Activated CD4-positive, alpha-beta T cell treated with anti-CD3 and anti-CD28 coated beads, Interleukin-2, amount 50 U/mL, for 4 hours (primary cell): Measurements from ENCODE around the gene IP6K2.

Source experiments
- DNase-seq, 2 experiments: peaks; one replicate each; pipeline ENCODE4 v3.0.0-alpha.2; 2020

Gene IP6K2

GRCh38 chr3:48688032-48688736 is 28.8 kb downstream of the IP6K2 start:
- no peak for DNase-seq

DNA sequence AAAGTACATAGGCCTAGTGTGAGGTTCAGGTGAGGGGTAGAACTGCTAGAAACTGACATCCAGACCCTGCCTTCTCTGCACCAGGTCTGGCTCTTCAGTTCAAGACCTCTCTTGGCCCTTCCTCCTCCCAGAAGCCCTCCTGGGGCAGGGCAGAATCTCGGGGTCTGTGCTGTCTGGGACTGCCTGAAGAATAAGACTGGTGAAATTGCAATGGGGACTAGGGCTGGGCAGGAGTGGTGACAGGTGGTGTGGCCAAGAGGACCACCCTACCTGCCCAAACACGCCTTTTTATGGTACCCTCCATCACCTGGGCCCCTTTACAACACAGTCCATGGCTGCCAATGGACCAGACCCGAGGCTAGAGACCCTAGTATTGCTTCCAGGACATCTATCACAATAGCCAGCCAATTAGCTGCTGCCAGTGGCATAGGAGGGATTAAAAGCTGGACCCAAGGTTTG is 29.8 kb downstream of the IP6K2 start:
- no peak for DNase-seq

DNA sequence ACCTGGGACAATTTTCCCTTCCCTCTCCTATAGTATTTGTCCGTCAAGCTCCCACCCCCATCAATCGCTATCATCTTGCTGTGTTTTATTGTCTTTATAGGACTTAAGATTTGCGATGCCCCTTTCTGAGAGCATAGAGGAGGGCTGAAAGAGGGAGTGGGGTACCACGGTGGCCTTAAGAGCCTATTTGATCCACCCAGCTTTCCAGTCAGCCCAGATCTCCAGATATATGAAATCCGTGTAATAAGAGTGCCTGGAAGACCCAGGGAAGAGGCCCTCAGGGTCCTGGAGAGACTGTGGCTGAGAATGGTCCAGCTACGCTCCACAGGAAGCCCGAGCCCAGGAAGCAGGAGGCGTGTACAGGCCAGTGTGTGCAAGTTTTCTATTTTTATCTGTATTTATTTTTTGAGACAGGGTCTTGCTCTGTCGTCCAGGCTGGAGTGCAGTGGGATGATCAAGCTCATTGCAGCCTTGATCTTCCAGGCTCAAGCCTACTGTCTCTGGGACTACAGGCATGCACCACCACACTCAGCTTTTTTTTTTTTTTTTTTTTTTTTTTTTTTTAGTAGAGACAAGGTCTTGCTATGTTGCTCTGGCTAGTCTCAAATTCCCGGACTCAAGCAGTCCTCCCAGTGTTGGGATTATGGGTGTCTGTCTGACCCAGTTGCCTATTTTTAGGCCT is 30.3 kb downstream of the IP6K2 start:
- no peak for DNase-seq

DNA sequence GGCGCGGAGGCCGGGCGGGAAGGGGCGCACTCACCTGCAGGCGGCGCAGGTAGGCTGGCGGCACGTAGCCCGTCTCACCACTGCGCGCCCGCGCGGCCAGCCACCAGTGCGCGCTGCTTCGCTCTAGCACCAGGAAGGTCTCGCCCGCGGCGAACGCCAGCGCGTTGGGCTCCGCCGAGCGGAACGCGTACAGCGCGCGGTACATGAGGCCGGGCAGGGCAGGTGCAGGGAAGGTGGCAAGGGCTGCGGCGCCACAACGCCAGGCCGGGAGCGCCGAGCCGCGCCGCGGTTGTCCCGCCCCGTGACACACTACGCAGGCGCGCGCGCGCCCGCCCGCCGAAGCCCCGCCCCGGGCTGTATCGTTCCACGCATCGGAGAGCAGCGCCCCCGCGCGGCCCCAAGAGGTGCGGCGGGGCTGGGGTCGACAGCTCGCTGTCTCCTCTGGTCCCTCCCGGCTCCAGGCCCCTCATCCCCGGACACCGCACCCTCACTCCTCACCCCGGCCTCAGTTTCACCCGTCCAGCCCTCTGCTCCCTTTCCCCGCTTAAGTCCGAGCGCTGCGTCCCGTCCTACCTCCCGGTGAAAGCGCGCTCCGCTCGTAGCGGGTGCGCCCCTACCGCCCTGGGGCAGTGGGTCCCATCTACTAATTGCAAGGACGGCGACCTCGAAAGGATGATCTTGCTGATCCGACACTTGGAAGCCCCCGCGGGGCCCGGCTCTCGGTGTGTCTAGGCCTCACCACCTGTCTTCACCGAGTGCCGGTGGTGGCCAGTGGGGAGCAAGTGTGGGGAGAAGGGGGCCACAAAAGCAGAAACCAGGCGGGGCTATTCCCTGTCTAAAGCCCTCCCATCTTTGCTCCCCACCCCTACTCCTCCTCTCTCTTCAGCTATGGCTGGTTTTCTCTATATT is 31.2 kb downstream of the IP6K2 start, which contains the start of gene NCKIPSD:
Gene NCKIPSD, minus strand, starts transcription at position 313 of the 909 bp plus-strand sequence. Its CDS starts 108 bp downstream, at position 205.
- DNase-seq, result peak; percentile 87

DNA sequence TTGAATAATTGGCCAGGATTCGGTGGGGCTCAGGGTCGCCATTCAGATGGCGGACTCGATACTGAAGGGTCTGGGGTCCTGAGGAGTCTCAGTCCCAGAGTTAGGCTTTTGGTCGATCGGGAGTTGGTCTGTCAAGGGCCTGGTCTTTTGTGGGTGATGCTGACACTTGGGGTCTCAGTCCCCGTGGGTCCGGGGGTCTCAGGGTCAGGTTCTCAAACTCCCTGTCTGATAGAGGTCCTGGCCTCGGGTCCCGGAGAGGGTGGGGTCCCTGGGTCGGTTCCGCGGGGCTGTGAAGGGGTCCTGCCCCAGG is 31.8 kb downstream of the IP6K2 start:
- no peak for DNase-seq

- no peak for DNase-seq
Observed at GRCh38 chr3:48684480-48685143, 32.4 kb downstream of the IP6K2 start.

- DNase-seq, result no peak
Observed at GRCh38 chr3:48684054-48684349, 33.0 kb downstream of the IP6K2 start.

GRCh38 chr3:48682786-48683185 is 34.2 kb downstream of the IP6K2 start:
- DNase-seq, result no peak

- DNase-seq, result no peak
Observed at GRCh38 chr3:48681974-48682610, 34.9 kb downstream of the IP6K2 start.

GRCh38 chr3:48681541-48681880 is 35.5 kb downstream of the IP6K2 start:
- no peak for DNase-seq

DNA sequence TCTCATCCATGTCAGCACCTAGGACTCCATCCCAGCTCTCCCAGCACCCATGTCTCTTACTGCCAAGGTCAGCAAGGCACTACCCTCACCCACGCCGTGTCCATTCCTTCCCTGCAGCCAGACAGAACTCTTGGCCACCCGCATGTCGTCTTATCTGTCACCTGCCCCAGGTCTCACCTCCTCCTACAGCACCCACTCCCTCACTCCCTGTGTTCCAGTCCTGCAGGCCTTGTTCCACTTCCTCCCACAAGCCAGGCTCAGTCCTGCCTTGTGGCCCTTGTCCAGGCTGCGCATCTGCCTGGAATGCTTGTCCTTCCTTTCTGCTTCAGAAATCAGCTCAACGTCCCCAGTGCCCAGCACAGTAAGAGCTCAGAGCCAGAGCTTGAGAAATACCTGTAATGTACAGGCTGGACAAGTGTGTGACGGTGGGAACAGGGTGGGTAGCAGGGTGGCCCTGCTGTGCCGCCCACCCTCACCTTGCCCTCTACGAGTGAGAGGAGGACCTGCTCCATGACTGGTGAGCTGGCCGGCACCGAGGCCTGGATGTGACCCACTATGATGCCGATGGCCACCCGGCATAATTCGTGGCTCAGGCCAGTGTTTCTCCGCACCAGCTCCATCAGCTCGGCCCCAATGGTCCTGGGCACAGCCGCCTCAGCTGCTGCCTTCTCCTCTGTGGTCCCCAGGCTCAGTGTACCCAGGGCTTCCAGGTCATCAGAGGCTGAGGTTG is 36.0 kb downstream of the IP6K2 start:
- DNase-seq, result no peak

GRCh38 chr3:48679411-48680391 is 37.3 kb downstream of the IP6K2 start:
- no peak for DNase-seq

DNA sequence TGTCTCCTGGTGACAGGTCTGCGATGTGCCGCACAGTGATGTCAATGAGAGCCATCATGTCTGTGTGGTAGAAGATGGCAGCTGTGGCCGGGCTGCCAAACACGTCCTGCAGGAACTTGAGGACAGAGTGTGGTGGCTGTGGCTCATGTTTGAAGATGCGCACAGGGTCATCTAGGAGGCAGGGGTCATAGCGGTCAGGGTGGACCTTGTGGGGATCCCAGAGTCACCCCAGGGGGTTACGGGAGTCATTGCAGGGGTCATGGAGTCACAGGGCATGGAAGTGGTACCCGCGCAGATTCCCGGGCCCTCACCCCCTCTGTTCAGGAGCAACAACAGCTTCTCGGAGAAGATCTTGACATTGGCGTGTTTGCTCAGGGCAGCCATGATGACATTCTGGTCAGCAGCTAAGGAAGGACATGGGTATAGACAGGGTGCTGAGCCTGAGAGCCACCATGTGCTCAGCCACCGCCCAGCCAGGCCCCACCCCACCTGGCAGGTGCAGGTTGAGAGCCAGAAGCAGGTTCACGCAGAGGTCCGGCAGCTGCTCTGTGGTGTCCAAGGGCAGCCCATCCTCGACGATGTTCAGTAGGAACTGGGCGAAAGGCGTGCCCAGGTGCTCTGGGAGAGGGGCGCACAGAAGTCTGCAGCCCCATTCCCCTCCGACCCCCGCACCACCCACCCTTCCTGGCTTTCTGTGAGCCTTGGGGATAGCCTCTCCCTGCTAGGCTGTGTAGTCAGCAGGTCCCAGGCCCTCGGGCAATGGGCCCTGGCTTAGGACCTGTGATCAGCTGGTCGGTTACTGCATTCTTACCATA is 38.2 kb downstream of the IP6K2 start:
- DNase-seq, result no peak

DNA sequence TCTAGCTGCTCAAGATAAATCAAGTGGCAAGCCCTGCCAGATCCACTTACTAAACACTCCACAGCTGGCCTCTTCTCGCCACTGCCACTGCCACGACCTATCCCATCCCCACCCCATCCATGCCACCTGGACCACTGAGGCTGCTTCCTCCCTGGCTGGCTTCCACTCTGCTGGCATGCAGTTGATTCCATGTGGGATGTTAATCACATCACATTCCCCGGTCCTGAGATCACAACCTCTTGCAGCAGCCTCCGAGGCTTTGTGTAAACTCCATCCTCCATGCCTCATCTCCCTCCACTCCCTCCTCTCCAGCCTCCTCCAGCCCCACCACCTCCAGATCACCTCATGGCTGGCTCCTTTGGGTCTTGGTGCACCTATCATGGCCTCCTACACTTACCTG is 39.0 kb downstream of the IP6K2 start:
- no peak for DNase-seq

DNA sequence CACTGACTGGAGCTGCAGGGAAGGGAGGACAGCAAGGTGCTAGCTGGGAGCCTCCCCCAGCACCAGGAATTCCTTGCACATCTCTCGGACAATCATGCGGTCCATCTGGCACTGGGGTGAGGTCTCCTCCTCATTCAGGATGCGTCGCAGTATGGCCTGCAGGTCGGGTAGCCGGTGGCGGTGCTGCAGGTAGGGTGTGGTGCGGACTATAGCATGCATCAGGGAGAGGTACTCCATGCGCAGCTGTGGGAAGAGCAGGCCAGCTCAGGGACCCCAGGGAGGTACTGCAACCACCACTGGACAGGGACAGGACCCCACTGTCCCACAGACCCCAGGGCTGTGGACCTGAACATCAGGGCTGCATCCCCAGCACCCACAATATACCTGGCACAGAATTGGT is 42.5 kb downstream of the IP6K2 start:
- DNase-seq, result no peak

DNA sequence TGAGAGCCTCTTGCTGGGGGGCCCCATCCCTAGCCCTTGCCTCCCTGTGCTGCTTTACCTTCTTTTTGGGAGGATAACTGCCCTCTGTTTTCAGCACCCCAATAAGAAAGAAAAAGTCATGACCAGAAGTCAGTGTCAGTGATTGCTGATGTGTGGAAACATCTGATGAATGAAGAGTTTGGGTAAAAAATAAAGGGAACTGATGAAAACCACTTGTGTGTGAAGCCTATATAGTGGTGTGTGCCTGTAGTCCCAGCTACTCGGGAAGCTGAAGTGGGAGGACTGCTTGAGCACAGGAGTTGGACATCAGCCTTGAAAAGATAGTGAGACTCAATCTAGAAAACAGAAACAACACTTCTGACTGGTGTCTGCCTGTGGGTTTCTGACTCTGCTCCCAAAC is 44.5 kb downstream of the IP6K2 start:
- no peak for DNase-seq

DNA sequence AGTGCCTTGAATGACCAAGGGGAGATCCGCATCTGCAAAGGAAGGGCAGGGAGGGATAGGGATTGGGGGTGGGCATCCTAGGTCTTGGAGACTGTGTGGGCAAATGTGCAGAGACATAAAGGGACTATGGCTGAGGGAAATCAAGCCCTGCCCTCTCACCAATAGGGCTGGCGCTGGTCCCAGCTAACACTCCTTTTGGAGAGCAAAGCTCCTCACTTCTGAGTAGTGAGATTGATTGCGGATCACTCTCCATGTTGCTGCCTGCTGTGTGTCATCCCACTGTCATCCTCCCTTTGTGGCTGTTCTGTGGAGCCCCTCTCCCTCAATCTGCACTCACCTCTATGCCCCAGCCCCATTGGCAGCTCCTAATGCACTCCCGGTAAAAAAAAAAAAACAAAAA is 52.1 kb downstream of the IP6K2 start:
- no peak for DNase-seq

GRCh38 chr3:48664313-48664644 is 52.7 kb downstream of the IP6K2 start:
- no peak for DNase-seq

- DNase-seq, result peak; percentile 78 to 80
Observed at GRCh38 chr3:48663489-48664312, 53.3 kb downstream of the IP6K2 start.
